Measurements from ENCODE around the gene SLC27A1. TPM values are rescaled to one million over a fixed set of nuclear protein-coding genes. Genes with fewer than 3 reads are reported as not detected.

Gene SLC27A1
- total RNA-seq, 1 donor from 2014 or later, result 25.1 TPM

GRCh38 chr19:17481986-17482385 is 11.7 kb downstream of the SLC27A1 start:
- Mint-ChIP-seq H3K36me3 (no peaks in the 10 kb centered on the region), H3K27ac (no peak overlapping the region), H3K4me1 (no peaks in the 10 kb centered on the region), H3K27me3 (ENCODE audit: low read depth) (no peaks in the 10 kb centered on the region), H3K4me3 (no peak overlapping the region), H3K9me3 (no peaks in the 10 kb centered on the region)
- TF ChIP-seq CTCF (IDR thresholded peaks at IDR 0.05; ENCODE audit: unreplicated experiment), result no peak
- no peak for DNase-seq (ENCODE audit: low spot score in 2 of 2, unreplicated experiment in 2 of 2)

GRCh38 chr19:17482877-17483604 is 12.7 kb downstream of the SLC27A1 start:
- Mint-ChIP-seq H3K36me3 (no peaks in the 10 kb centered on the region), H3K27me3 (ENCODE audit: low read depth) (no peaks in the 10 kb centered on the region), H3K4me3 (no peak overlapping the region), H3K27ac (no peak overlapping the region), H3K4me1 (no peaks in the 10 kb centered on the region), H3K9me3 (no peaks in the 10 kb centered on the region)
- no peak for DNase-seq (ENCODE audit: low spot score in 2 of 2, unreplicated experiment in 2 of 2)
- no peak for TF ChIP-seq CTCF (IDR thresholded peaks at IDR 0.05; ENCODE audit: unreplicated experiment)

- no peak for DNase-seq (ENCODE audit: low spot score in 2 of 2, unreplicated experiment in 2 of 2)
- no peaks in the 10 kb centered on the region for H3K36me3 Mint-ChIP-seq
- H3K27ac Mint-ChIP-seq, result no peak overlapping the region
- peaks cover 5% of the 10 kb centered on the region for H3K4me1 Mint-ChIP-seq
- no peak overlapping the region for H3K4me3 Mint-ChIP-seq
- TF ChIP-seq CTCF (IDR thresholded peaks at IDR 0.05; ENCODE audit: unreplicated experiment), result no peak
- no peaks in the 10 kb centered on the region for H3K27me3 Mint-ChIP-seq (ENCODE audit: low read depth)
- no peaks in the 10 kb centered on the region for H3K9me3 Mint-ChIP-seq
Observed at GRCh38 chr19:17483605-17484002, 13.3 kb downstream of the SLC27A1 start.

DNA sequence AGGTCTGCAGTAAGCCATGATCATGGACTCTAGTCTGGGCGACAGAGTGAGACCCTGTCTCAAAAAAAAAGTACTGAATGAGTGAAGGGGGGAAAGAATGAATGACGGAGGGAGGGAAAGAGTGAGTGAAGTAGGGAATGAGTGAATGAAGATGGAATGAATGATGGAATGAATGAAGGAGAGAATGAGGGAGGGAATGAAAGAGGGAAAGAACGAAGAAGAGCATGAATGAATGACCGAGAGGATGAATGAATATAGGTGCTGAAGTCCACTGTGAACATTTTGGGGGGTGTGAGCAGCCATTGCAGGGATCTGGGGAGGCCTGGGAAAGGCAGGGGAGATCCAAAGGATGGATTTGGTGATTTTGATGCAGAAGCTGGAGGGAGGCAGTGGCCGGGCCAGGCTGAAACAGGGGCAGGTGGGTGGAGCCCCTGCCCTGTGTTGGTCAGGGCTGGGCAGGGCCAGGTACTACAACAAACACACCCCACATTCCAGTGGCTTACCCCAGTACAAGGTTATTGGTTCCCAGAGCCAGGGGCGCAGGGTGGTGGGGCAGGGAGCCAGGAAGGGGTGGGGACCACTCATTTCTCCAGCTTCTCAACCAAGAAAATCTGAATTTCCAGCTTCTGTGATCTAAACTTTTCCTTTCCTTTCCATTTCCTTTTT is 14.3 kb downstream of the SLC27A1 start:
- H3K9me3 Mint-ChIP-seq, result no peaks in the 10 kb centered on the region
- peaks cover 8% of the 10 kb centered on the region for H3K4me1 Mint-ChIP-seq
- no peak for DNase-seq (ENCODE audit: low spot score in 2 of 2, unreplicated experiment in 2 of 2)
- no peaks in the 10 kb centered on the region for H3K36me3 Mint-ChIP-seq
- no peaks in the 10 kb centered on the region for H3K27me3 Mint-ChIP-seq (ENCODE audit: low read depth)
- TF ChIP-seq CTCF (IDR thresholded peaks at IDR 0.05; ENCODE audit: unreplicated experiment), result no peak
- no peak overlapping the region for H3K27ac Mint-ChIP-seq
- H3K4me3 Mint-ChIP-seq, result no peak overlapping the region

GRCh38 chr19:17486545-17487240 is 16.4 kb downstream of the SLC27A1 start:
- no peaks in the 10 kb centered on the region for H3K27me3 Mint-ChIP-seq (ENCODE audit: low read depth)
- H3K9me3 Mint-ChIP-seq, result no peaks in the 10 kb centered on the region
- no peak overlapping the region for H3K27ac Mint-ChIP-seq
- no peak for TF ChIP-seq CTCF (IDR thresholded peaks at IDR 0.05; ENCODE audit: unreplicated experiment)
- peaks cover 8% of the 10 kb centered on the region for H3K4me1 Mint-ChIP-seq
- no peaks in the 10 kb centered on the region for H3K36me3 Mint-ChIP-seq
- no peak for DNase-seq (ENCODE audit: low spot score in 2 of 2, unreplicated experiment in 2 of 2)
- no peak overlapping the region for H3K4me3 Mint-ChIP-seq

All from mesothelial cell of epicardium (in vitro differentiated cells).